ENCODE results near the gene HSPB7. TPM values are rescaled to one million over a fixed set of nuclear protein-coding genes. Genes with fewer than 3 reads are reported as not detected.
A peak's percentile ranks its signal among the peaks of the same experiment; 100 is the strongest.
"Not testable (repeated sequence)": the region's sequence is repeated elsewhere in the genome, so short reads cannot be mapped to it uniquely, and the experiment has no call there.

The HSPB7 gene
- total RNA-seq, 1 donor from 2014 or later = 3.0 TPM

DNA sequence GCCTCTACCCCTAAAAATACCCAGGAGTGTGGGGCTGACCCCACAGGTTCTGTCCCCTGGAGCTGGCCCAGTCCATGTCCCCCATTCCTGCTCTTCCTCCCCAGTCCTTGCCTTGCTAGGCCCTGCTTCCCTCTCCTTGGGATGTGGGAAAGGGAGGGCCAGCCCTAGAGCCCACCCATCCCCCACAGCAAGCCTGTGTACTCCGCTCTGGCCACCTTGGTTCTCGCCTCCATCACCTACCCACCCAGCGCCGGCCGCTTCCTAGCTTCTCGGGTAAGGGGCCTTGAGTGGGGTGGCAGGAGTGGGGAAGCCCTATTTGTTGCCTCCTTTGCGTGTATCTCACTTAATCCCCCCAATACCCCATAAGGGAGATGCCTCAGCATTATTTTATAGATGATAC lies 32.5 kb upstream of the HSPB7 start:
- DNase-seq = no peak

DNA sequence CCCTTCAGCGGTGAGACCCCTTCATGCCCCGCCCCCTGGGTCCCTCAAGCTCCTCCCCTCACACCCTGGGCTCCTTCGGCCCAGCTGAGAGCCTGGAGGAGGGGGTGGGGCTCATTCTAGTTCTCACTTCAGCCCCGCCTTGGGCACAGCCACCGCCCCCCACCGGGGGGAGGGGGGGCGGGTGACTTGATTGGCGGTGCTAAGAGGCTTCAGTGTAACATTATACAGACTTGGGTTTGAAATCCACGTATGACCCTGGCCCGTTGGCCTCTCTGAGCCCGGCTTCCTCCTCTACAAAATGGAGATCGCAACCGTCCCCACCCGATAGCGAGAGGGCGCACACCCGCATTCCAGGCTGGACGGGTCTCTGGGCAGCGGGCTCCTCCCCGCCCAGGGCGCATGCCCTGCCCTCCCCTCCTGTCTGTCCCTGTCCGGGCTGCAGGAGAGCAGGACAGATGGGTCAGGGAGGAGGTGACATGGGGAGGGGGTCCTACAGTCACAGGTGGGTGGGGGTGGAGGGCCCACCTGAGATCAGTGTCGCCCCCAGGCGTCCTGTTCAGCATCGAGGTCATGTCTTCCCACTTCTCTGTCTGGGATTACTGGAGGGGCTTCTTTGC lies 30.8 kb upstream of the HSPB7 start:
- DNase-seq = no peak

DNA sequence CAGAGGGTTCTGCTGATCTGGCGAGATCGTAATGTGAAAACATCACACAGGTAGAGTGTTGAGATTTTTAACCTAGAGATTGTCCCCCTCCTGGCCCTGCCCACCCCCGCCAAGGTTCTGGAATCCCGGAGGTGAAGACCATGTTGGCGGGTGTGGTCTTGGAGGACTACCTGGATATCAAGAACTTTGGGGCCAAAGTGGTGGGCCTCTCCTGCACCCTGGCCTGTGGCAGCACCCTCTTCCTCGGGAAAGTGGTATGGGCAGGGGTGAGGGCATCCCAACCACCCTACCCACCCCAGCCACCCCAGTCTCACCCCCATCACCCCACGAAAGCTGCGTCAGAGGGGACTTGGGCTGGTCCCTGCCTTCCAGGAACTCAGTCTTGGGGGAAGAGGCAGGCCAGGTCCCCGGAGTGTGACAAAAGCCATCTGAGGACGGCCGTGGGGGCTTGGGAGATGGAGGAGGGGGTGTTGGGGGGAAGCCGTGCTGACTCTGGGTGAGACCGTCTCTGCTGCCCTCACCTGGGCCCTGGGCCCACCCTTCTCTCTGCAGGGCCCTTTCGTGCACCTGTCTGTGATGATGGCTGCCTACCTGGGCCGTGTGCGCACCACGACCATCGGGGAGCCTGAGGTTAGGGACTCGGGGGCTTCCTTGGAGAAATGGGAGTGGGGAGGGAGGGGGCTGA lies 30.1 kb upstream of the HSPB7 start:
- no peak for DNase-seq

DNA sequence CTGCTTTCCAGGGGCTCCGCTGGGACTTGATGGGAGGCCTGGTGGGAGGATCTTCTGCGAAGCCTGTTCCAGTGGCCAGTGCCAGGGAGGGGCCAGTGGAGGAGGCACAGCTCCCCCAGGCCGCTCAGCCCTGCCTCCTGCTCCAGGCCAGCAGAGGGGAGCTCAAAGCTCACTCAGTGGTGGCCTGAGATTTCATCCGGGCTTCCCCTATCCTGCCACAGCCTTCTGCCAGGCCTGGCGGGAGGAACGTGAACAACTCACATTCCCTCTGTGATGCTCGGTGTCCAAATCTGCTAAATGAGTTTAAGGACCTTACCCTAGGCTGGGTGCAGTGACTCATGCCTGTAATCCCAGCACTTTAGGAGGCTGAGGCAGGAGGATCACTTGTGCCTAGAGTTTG lies 29.0 kb upstream of the HSPB7 start:
- DNase-seq = no peak

DNA sequence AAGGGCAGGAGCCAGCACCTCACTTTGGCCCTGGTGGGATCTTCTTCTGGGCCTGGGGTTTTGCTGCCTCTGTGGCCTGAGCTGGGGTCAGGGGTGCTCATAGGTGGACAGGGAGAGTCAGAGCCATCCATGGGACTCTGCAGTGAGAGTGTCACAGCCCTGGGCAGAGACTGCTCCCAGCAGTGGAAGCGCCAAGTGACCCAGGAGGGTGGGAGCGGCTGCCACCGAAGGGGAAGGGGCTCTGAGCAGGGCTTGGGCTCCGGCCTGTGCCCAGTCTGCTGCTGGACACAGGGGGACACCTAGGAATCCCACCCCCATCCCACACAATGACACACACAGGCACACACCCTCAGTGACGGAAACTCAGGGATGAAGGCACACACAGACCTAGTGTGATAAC lies 26.1 kb upstream of the HSPB7 start:
- DNase-seq = no peak

DNA sequence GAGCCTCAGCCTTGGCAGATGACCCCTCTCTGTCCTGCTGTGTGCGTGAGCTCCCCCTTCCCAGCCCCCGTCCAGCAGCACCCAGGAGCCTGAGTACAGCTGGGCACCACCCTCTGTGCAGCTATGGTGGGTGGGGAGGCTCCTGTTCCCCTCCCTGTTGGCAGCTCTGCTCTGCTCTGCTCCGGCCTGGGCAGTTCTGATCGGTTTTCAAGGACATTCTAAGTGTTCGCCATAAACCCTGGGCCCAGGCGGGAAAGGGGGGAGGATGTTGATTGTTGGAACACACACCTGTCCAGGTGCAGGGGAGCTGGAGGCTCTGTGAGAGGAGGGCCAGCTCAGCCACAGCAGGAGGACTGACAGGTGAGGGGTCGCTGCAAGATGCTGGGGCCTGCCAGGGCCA lies 25.7 kb upstream of the HSPB7 start, which contains the start of gene CLCNKB:
Gene CLCNKB (plus strand): TSS at position 262 of the 400 bp plus-strand sequence. CDS start 711 bp downstream, outside the sequence.
- DNase-seq = no peak

DNA sequence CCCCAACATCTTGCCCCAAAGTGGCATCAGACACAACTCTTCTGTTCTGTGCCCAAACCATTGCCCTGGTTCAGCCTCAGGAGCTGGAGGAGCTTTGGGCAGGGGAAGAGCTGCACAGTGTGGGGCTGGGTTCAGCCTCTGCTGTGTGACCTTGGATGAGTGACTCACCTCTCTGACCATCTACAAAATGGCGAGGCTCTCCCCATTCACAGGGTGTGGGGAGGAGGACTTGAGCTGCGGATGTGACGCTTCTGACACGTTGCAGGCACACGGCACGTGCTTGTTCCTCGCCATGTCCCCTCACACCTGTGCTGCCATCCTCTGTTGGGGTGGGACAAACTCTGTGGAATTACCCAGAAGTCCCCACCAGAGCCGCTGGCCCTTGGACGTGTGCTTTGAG lies 24.8 kb upstream of the HSPB7 start:
- not testable (repeated sequence) for DNase-seq

DNA sequence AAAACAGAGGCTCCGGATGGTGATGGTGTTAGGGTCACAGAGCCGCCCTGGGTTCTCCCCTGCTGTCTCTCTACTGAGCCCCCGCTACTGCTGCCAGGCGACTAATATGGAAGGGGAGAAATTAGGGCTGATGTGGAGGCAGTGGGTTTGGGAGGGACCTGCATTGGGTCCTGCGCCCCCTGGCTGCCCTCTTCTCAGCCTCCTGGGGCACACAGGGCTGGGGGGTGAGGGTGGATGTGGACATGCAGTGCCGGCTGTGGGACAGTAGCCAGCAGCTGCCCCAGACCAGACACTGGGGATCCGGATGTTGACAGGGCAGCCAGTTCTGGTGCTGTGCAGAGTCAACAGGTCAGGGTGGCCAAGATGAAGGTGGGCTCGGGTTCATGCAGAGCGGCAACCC lies 24.3 kb upstream of the HSPB7 start:
- DNase-seq = no peak

DNA sequence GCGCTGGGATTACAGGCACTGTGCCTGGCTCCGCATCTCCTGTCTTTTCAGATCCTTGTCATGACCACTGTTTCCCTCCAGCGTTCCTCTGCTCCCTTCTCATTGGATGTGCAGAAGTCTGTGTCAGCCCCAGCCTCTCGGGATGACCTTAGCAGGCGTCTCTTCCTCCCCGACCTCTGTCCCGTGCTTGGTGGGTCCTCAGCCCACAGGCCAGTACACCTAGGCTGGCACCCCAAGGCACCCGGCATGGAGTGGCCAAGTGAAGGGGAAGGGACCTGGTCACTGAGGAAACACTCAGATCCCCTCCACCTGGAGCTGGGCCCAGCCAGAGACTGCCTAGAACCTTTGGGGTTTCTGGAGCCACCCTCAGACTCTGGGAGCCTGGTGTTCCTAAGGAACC lies 23.4 kb upstream of the HSPB7 start:
- DNase-seq = no peak

DNA sequence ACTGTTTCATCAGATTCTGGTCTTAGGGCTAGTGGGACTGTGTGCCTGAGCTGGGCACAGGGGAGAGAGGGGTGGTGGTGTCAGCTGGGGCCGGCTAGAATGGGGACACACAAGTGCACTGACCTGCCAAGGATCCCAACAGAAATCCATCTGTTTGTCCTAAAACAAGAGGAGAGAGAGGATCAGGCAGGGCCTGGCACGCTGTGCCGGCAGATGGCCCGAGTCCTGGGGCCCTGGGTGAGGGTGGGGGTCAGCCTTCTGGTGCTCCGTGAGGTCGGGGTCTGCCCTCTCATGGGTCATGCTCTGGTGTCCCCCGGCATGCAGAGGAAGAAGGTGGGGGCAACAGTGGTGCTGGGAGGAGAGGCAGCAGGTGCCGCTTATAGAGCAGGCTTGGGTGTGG lies 22.0 kb upstream of the HSPB7 start:
- not testable (repeated sequence) for DNase-seq

DNA sequence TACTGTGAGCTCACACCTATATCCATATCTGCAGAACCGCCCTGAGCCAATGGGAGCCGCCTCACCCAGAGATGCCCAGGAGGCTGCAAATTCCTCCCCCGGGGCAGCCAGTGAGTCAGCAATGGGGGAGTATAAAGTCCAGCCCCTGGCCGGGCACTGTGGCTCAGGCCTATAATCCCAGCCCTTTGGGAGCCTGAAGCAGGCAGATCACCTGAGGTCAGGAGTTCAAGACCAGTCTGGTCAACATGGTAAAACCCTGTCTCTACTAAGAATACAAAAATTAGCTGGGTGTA lies 20.7 kb upstream of the HSPB7 start:
- DNase-seq = no peak

DNA sequence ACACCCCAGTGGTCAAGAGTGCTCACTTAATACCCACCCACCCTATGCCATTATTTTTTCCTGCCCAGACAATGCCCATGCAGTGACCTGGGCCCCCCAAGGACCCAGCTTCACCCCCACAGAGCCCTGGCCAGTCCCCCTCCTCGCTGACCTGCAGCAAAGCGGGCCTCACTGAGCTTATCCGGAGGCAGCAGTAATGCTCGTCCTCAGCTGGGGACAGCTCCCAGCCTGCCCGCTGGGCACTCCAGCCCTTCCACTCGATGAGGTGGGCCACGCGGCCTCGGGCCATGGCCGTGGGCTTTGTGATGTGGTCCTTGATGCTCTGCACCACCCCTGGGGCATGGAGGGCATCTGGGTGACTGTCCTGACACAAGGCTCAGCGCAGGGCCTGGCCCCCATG lies 18.6 kb upstream of the HSPB7 start:
- not testable (repeated sequence) for DNase-seq

DNA sequence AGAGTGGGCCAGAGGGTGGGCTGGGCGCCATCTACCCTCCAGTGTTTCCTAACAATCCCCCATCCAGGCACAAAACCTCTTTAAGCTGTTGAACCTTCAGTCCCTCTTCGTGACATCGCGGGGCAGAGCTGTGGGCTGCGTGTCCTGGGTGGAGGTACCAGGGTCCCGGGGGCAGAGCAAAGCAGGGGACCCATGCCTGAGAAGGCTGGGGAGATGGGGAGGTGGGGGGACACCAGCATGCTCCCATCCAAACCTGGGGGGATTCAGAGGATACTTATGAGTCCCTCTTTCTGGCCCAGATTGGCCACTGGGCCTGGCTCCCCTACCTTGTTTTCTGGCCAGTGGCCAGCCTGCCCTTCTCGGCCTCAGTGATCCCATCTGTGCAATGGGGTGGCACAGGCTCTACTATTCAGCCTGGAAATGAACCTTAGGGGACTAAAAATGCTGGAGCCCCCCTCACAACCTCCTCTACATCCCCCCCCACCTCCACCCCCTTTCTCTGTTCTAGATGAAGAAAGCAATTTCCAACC lies 15.3 kb upstream of the HSPB7 start:
- DNase-seq = not testable (repeated sequence)

DNA sequence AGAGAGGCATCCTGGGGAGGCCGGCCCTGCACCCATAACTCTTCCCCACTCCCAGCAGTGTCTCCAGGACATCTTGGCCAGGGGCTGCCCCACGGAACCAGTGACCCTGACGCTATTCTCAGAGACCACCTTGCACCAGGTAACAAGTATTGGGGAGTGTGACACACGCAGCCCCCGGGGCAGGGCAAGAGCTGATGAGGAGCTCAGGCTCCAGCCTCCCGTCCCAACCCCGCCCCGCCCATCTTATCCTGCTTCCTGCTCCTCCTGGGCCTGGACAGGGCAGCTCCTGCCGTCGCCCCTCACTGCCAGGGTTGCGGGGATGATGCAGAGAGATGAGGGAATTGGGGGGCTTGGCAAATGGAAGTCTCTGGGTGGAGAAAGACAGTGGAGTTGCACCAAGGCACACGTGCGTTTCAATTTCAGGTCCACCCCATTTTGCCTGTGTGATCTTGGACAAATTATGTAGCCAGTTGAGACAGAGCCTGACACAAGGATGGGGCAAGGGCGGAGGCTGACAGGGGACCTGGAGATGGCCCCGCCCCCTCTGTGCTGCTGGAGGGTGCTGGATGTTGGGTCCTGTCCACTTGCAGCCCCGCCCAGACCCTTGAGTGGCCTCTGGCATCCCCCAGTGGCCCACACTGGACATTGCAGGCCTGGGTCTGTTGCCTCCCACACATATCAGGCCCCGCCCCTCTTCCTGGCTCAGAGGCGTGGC lies 14.7 kb upstream of the HSPB7 start:
- peak; percentile 16 for DNase-seq

DNA sequence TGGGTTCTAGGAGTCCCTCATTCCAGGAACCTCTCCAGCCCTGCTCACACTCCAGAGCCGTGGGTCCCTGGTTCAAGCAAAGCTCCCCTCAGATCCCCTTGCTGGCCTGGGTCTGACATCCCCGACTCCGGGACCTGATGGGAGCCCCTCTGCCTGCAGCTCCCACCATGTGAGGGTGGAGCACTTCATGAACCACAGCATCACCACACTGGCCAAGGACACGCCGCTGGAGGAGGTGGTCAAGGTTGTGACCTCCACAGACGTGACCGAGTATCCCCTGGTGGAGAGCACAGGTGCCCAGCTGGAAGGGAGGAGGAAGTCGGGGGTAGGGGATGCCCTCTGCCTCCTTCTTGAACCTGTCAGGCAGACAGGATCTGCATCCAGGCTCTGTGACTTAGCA lies 13.7 kb upstream of the HSPB7 start:
- no peak for DNase-seq

DNA sequence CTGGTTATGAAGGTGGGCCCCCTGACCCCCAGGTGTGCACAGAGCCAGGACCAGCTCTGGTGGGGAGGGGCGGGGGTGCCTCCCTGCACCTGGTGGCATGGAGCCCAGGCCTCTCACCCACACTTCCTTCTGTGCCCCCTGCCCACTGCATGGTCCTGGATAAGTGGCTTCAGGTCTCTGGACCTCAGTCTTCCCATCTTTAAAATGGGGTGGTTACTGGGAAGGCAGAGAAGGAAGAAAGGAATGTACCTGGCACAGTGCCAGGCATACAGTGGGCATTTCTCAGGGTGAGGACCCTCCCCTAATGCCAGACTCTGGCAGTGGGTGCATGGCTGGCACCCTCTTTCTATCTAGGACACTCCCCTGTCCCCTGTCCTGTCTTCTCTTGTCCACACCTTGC lies 11.4 kb upstream of the HSPB7 start:
- no peak for DNase-seq

DNA sequence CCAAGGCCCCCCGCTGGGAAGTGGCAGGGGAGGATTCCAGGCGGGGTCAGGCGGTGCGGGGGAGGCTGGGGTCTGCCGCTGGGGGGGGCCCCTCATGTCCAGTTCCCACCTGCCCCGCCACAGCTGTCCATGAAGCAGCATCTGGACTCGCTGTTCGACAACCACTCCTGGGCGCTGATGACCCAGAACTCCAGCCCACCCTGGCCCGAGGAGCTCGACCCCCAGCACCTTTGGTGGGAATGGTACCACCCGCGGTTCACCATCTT lies 11.1 kb upstream of the HSPB7 start:
- DNase-seq = not testable (repeated sequence)

DNA sequence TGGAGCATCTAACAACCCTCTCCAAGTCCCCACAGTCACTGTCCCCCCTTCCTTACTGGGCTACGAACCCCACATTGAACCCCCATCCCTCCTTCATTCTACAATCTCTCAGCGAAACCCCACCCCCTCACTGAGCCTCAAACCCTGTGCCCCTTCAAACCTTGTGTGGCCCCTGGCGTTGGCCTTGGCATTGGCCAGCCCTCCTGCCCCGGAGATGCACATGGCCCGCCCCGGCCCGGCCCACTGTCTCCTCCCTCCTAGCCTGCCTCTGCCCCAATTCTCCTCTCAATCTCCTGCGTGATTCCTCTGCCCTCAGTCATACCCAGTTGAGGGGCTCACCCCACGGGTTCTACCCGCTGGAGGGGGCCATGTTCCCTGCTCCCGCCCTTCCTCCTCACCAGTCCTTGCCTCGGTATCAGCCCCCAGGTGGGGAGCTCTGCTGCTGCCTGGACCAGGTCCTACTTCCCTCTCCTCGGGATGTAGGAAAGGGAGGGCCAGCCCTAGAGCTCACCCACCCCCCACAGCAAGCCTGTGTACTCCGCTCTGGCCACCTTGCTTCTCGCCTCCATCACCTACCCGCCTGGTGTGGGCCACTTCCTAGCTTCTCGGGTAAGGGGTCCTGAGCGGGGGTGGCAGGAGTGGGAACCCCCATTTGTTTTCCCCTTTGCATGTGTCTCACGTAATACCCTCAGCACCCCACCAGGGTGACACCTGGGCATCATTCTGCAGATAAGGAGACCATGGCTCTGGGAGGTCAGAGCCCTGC lies 10.6 kb upstream of the HSPB7 start:
- DNase-seq = no peak

DNA sequence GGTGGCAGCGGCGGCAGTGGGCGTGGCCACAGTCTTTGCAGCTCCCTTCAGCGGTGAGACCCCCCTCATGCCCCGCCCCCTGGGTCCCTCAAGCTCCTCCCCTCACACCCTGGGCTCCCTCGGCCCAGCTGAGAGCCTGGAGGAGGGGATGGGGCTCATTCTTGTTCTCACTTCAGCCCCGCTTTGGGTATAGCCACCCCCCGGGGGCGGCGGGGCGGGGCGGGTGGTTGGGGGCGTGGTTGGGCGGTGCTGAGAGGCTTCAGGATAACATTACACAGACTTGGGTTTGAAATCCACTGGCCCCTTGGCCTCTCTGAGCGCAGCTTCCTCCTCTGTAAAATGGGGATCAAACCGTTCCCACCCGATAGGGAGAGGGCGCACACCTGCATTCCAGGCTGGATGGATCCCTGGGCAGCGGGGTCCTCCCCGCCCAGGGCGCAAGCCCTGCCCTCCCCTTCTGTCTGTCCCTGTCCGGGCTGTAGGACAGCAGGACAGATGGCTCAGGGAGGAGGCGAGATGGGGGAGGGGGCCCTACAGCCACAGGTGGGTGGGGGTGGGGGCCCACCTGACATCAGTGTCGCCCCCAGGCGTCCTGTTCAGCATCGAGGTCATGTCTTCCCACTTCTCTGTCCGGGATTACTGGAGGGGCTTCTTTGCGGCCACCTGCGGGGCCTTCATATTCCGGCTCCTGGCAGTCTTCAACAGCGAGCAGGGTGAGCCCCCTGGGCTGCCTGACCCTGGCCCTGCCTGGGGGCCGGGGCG lies 9.1 kb upstream of the HSPB7 start:
- DNase-seq = no peak

DNA sequence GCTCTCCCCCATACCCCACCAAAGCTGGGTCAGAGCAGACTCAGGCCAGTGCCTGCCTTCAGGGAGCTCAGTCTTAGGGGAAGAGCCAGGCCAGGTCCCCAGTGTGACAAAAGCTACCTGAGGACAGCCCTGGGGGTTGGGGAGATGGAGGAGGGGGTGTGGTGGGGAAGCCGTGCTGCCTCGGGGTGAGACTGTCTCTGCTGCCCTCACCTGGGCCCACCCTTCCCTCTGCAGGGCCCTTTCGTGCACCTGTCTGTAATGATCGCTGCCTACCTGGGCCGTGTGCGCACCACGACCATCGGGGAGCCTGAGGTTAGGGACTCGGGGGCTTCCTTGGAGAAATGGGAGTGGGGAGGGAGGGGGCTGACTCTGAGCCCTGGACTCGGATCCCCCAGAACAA lies 8.5 kb upstream of the HSPB7 start:
- DNase-seq = not testable (repeated sequence)

DNA sequence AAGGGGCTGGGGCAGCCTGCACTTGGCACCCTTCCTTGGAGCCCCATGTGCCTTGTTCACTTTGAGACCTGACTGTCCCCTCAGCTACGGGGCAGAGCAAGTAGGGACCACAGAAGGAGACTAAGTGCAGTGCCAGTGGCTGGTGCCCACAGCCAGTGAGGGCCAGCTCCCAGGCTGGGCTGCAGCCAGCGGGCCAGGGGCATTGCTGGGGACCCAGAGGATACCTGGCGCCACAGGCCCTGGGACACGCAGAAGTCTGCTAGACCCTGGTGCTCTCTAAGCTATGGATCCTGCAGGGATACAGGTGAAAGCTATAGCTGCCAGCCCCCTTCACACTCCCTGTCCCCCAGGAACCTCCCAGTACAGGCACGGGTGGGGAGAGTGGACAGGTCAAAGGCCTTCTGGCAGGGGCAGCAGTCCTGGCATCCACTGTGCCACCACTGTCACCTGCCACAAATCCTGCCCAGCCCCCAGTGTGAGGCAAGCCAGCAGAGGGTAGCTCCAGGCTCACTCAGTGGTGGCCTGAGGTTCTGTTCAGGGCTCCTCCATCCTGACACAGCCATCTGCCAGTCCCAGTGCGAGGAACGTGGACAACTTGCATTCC lies 5.3 kb upstream of the HSPB7 start:
- no peak for DNase-seq

DNA sequence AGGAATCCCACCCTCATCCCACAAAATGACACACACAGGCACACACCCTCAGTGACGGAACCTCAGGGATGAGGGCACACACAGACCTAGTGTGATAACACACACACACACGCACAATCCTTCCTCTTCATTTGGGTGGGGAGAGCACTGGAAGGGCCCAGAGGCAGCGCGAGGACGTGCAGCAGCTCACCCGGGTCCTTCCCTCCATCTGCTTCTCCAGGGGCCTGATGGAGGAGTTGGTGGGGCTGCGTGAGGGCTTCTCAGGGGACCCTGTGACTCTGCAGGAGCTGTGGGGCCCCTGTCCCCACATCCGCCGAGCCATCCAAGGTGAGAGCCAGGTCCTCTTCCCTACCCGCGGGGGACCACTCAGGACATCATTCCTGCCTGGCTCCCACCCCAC lies 4.5 kb upstream of the HSPB7 start:
- no peak for DNase-seq
